Gastroesophageal sphincter (tissue), 3 donors: ENCODE data around the gene CD4.

ENCODE experiments used
- CTCF ChIP-seq, 4 experiments: fragments of 200-600 bp in 2 of 4; fragments of 450-650 bp in 2 of 4; sonication (generic) in 1 of 4; IDR thresholded peaks; one replicate each; pipeline ENCODE4 v1.5.1; 2017 to 2019; ENCODE audit warnings: antibody characterized with exemption in 4 of 4, mild to moderate bottlenecking in 2 of 4, moderate library complexity in 2 of 4
- POLR2AphosphoS5 ChIP-seq: sonication (generic); formaldehyde crosslinking; IDR thresholded peaks from one replicate; pipeline ENCODE4 v1.6.1; 2017; ENCODE audit warnings: antibody characterized with exemption

- TF ChIP-seq CTCF (IDR thresholded peaks at IDR 0.05) (no peak), POLR2AphosphoS5 (no peak)
These were observed 66.0 kb downstream of the CD4 start for GRCh38 chr12:6855322-6855721.
